Measurements from ENCODE around the gene RAB3B.

DNA sequence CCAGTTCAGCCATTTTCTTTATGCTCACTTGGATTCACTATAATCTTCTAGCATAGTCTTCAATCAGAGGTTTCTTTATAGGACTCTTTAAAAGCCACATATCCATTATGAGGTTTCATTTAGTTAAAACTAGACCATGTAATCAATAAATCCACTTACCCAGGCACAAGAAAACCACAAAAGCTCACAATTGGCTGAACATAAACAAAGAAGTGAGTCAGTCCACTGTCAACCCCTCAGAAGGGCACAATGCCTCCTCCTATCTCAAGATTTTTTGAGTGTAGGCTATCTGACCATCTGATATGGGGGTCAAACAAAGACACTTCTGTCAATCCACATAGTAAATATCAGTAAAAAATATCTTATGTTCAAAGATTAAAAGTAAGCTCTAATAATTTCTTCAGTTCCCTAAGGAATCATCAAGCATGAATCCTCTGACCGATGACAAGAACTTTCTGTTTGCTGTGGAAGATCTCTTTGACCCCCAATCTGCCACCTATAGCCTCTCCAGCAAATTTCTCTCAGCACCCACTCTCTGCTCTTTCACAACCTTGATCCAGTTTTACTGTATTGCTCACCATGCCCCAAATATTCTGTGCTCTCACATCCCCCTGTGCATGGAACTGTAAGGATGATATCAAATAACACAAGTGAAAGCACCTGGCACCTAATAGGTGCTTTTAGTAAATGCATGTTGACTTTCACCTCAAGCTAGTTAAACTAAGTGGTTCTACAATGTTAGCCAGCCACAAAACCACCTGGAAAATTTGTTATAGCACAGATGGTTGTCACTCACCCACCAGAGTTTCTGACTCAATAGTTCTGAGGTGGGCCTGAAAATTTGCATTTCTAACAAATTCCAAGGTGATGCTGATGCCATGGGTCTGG, 16.7 kb downstream of the RAB3B start:
- TF ChIP-seq CTCF (IDR thresholded peaks at IDR 0.05) (no peak), POLR2AphosphoS5 (IDR thresholded peaks at IDR 0.05) (no peak), EP300 (IDR thresholded peaks at IDR 0.05) (no peak), POLR2A (IDR thresholded peaks at IDR 0.05) (no peak)

Measured in upper lobe of left lung (tissue), 4 donors.